Activated T-helper 1 cell treated with anti-CD3 and anti-CD28 coated beads, Interleukin-2, amount 50 U/mL, for 16 hours (primary cell): ENCODE measurements around the gene JRKL.
A peak's percentile ranks its signal among the peaks of the same experiment; 100 is the strongest.

Experiments
- DNase-seq, 2 donors: peaks; one replicate each; pipeline ENCODE4 v3.0.0-alpha.2; 2020; ENCODE audit warnings: low read depth in 1 of 2, low spot score in 1 of 2

JRKL gene

GRCh38 chr11:96389720-96390487 is at the start of gene JRKL, which contains the start of gene CCDC82:
JRKL (plus strand) TSS chr11:96390013; CDS start chr11:96390650, 637 bp downstream.
CCDC82 (minus strand) TSS chr11:96389912; CDS start chr11:96384747, 5,165 bp downstream.
- DNase-seq, result peak; percentile 97 to 98

DNA sequence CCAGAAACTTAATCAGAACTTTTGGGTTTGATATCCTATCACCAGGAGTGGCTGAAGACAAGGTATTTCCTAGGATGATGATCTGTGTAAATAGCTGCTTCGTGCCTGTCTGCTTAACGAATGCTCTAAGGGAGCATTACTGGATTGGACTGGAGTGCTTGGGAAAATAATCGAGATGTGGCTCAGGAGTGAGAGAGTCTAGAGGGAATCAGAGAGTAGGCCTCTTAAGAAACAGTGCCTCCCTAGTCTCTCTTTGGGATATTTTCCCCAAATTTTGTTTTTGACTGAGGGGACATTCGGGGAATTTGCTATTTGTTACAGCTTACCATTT is 49.3 kb upstream of the JRKL start:
- DNase-seq, result no peak

DNA sequence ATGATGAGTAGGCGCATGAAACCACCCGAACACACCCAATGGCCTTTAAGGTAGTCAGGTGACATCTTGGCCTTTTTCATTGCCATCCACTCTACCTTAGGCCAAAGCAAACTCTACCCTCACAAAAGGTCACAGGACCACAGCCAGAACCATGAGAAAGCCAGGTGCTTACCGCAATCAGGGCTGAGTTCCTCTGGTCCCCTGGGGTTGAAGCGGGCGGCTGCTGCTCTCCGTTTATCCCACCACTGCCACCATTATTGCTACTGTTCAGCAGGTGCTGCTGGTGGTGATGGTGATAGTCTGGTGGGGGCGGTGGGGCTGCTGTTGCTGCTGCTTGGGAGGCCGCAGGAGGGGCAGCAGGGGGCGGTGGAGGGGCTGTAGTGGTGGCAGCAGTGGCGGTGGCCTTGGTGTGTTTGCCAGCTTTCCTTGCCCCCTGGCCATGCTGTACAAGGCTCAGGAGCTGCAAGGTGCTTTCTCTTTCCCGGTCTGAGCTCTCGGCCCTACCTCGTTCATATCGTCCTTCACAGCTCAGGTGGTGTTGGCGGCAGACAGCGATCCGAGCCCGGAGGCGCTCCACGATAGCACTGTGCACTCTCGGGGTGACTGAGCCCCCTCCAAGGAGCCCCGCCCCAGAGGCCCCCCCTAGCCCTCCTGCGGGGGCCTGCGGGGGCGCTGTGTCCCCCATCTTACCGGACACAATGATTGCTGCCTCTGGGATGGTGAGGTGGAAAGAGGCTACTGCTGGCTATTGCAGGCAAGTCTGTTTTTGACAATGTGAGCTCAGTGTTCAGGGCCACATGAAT is 48.4 kb upstream of the JRKL start:
- DNase-seq, result peak; percentile 37 to 49

DNA sequence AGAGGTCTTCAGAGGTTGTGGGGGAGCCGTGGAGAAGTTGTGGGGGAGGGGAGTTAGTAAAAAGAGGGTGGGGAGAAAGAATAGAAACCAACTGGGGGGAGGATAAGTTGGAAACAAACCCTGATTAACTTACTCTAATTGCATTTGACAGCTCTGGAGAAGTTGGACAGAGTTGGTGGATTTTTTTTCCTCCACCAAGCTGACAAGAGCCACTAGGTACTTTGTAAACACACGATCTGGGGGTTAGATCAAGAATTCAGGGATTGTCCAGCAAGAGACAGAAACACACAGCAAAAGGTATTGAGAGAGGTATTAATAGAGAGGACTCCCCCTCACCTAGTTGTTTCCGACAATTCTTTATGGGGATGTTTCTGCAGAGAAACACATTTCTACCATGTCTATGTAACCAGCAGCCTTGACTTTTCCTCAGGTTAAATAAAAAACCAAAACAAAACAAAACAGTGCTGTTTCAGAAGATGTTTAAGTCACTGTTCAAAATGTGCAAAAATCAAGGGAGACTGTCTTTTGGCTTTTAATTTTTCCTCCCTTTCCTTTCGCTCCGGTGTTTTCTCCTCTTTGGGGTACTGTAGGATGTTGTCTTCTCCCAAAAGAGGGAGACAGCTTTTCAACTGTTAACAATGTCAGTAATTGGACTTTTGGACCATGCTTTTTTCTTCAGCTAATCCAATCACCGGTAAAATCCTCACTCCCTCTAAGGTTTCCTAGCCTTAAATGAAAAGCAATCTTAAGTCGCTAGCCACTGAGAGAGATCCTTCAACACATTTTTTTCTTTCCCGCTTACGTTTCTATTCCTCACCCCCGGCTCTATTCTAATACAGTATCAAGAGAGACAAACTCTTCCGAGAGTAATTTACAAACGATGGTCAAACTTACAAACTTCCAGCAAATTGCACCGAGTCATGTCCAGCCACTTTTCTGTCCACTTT is 47.5 kb upstream of the JRKL start:
- DNase-seq, result no peak

DNA sequence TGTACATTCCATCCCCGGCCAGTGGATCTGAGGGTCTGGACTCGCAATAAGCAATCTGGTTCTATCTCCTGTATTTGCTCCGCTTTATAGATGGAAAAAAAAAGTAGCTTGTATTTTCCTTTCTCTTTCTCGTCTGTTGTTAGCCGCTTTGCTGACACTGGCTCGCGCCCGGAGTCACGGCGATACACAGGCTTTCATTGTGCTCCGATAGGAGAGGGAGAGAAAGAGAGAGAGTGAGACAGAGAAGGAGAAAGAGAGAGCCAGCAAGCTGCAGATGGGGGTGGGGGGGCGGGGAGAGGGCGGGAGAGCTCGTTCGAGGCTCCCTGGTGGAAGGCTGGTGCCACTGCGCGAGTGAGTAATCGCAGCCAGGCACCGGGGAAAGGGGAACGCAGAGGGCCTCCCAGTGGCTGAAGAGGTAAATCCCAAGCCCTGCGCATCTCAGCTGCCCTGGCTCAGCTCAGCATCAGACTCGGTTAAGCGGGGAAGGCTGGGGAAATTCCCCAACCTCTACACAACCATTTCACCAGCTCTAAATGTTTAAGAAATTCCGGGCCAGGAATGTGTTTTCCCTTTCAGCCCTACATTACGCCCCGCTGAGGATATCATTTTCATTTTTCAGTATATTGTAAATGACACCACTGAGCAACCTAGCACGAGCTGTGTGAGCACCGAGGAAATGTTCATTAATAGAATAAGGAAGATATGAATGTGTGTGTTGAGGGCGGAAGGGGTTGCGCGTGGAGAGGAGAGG is 46.7 kb upstream of the JRKL start, which contains the start of gene MAML2:
Gene MAML2 (minus strand): TSS at position 235 of the 751 bp plus-strand sequence. CDS start 1,300 bp downstream, outside the sequence.
- peak; percentile 75 to 83 for DNase-seq

GRCh38 chr11:96356848-96357247 is 33.0 kb upstream of the JRKL start:
- no peak for DNase-seq

DNA sequence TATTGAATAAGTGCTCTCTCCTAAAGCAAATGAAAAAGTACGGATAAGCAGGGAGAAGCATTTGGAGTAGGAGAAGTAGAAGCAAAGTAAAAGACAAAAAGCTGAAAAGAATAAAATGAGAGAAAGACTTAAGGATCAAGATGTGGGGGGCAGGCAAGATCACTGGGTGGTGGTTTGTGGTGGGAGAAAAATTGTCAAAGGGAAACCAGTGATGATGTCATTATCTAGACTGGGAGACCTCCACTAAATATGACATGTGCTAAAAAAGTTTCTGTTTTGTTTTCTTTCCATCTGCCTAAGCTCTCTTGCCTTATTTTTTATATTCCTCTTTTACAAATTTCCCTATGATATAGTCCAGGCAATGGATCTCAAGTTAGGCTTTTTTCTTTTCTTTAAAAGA is 32.0 kb upstream of the JRKL start:
- DNase-seq, result no peak

GRCh38 chr11:96358321-96358720 is 31.5 kb upstream of the JRKL start:
- no peak for DNase-seq

- DNase-seq, result no peak
These were observed 28.0 kb upstream of the JRKL start for GRCh38 chr11:96361778-96362177.

DNA sequence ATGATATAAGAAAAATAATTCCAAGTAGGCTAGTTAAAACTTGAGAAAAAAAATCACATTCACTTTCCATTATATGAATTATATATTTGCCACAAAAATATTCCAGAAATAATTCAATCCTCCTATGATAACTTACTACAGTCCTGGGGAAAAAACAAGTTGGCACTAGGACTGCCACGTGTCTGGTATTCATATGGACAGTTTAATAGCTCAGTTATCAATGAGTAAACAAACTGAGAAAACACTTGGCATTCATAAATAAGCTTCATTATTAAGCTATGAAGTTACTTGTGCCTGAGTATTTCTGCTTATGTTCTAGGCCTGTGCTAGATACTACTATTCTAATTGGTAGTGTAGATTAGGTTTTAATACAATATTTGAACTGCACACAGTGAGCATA is 24.3 kb upstream of the JRKL start:
- no peak for DNase-seq

- no peak for DNase-seq
These were observed 23.8 kb upstream of the JRKL start for GRCh38 chr11:96366024-96366423.

GRCh38 chr11:96367342-96367741 is 22.5 kb upstream of the JRKL start:
- no peak for DNase-seq

DNA sequence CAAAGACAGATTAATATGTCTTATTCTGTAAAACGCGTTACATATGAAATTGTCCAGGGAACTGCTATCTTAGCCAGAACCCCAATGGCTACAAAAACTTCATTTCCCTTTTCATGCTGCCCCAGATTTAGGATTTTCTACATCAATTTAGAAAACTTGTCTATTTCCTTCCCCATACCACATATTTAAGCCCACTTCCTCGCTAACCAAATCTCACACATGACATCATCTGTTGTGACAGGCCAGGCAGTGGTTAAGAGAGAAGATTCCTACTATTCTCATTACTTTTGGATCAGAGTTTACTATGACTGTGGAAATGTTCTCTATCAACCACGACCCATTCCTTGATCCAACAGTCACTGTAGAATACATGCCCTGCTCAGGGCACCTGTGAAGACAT is 16.0 kb upstream of the JRKL start:
- DNase-seq, result no peak

- no peak for DNase-seq
These were observed 13.0 kb upstream of the JRKL start for GRCh38 chr11:96376796-96377195.

- no peak for DNase-seq
These were observed 5.7 kb upstream of the JRKL start for GRCh38 chr11:96384156-96384555.

- DNase-seq, result no peak
These were observed 4.6 kb upstream of the JRKL start for GRCh38 chr11:96385187-96385586.

- no peak for DNase-seq
These were observed 708 bp upstream of the JRKL start for GRCh38 chr11:96388891-96389719.

- DNase-seq, result no peak
These were observed 627 bp downstream of the JRKL start for GRCh38 chr11:96390488-96390792.

- DNase-seq, result no peak
These were observed 2.0 kb downstream of the JRKL start for GRCh38 chr11:96391698-96392307.
